ENCODE measurements around the gene ZNF45. TPM values are rescaled to one million over a fixed set of nuclear protein-coding genes. Genes with fewer than 3 reads are reported as not detected.
"Not testable (repeated sequence)": the region's sequence is repeated elsewhere in the genome, so short reads cannot be mapped to it uniquely, and the experiment has no call there.

ZNF45 gene
- total and polyA plus RNA-seq, 2 of the 13 experiments (the other 11 are each of a cell fraction or from before 2014, with no cell fraction given) = 2.4 to 11.3 TPM

DNA sequence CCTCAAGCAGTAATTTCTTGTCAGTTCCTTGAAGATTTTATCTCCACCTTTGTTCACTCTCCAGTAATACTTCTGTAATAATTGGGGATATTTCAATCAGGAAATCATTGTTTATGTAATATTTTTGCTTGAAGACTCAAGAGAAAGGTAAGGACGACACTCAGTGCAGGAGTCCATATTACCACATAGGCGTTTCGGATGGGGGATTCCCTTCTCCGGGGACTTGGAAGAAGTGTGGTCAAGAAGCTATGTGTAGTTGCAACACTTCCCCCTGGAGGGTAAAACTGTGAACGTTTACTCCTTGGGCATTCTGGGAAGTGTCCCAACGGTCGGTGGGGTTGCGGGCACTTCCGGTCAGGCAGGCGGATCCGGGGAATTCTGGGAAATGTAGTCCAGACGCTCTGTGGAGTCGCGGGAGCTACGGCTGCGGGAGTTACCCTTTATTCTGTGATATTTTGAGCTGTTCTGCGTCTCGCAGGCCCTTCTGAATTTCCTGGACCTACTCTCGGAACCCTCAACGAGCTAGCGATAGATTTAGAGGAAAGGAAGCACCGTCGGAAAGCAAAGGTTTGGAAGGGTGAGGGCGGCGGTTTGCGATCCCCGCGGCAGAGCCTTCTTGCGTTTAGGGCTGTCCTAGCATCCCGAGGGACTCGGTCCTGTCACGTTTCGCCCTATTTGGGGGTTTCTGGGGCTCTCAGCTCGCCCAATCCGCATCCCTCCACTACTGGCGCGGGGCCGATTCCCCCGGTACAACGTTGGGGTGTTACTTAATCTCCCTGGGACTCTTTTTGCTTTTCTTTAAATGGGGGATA is 16.0 kb upstream of the ZNF45 start, which contains the start of gene ZNF221 (continued):
- TF ChIP-seq, protein P1, sequence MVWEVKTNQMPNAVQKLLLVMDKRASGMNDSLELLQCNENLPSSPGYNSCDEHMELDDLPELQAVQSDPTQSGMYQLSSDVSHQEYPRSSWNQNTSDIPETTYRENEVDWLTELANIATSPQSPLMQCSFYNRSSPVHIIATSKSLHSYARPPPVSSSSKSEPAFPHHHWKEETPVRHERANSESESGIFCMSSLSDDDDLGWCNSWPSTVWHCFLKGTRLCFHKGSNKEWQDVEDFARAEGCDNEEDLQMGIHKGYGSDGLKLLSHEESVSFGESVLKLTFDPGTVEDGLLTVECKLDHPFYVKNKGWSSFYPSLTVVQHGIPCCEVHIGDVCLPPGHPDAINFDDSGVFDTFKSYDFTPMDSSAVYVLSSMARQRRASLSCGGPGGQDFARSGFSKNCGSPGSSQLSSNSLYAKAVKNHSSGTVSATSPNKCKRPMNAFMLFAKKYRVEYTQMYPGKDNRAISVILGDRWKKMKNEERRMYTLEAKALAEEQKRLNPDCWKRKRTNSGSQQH (CRISPR knock-in tag; IDR thresholded peaks at IDR 0.05; ENCODE audit: low read depth) = 0 out of 2 replicates have a peak, but pooled peaks have one; percentile 58
- TF ChIP-seq SIN3B (IDR thresholded peaks at IDR 0.05; ENCODE audit: low read length) (no peak), ZNF260 (CRISPR knock-in tag; IDR thresholded peaks at IDR 0.05; ENCODE audit: borderline replicate concordance, low read depth) (no peak), ZNF607 (CRISPR knock-in tag; IDR thresholded peaks at IDR 0.05; ENCODE audit: borderline replicate concordance) (peak; percentile 56; the same call in 1 of the 2 replicates), TEAD3 (CRISPR knock-in tag; optimal IDR thresholded peaks at IDR 0.05; ENCODE audit: borderline replicate concordance) (peak; percentile 68)
- TF ChIP-seq, protein P2, sequence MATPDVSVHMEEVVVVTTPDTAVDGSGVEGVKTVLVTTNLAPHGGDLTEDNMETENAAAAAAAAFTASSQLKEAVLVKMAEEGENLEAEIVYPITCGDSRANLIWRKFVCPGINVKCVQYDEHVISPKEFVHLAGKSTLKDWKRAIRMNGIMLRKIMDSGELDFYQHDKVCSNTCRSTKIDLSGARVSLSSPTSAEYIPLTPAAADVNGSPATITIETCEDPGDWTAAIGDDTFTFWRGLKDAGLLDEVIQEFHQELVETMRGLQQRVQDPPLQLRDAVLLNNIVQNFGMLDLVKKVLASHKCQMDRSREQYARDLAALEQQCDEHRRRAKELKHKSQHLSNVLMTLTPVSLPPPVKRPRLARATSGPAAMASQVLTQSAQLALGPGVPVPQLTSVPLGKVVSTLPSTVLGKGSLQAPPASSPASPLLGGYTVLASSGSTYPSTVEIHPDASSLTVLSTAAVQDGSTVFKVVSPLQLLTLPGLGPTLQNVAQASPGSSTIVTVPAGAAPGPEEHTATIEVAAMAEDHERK (CRISPR knock-in tag; IDR thresholded peaks at IDR 0.05; ENCODE audit: low read depth) = no peak
- TF ChIP-seq, protein P3, sequence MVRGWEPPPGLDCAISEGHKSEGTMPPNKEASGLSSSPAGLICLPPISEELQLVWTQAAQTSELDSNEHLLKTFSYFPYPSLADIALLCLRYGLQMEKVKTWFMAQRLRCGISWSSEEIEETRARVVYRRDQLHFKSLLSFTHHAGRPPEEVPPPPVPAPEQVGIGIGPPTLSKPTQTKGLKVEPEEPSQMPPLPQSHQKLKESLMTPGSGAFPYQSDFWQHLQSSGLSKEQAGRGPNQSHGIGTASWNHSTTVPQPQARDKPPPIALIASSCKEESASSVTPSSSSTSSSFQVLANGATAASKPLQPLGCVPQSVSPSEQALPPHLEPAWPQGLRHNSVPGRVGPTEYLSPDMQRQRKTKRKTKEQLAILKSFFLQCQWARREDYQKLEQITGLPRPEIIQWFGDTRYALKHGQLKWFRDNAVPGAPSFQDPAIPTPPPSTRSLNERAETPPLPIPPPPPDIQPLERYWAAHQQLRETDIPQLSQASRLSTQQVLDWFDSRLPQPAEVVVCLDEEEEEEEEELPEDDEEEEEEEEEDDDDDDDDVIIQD (CRISPR knock-in tag; IDR thresholded peaks at IDR 0.05; ENCODE audit: low read depth) = peak; percentile 80
- TF ChIP-seq, protein P4, sequence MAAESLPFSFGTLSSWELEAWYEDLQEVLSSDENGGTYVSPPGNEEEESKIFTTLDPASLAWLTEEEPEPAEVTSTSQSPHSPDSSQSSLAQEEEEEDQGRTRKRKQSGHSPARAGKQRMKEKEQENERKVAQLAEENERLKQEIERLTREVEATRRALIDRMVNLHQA (CRISPR knock-in tag; IDR thresholded peaks at IDR 0.05) = no peak

DNA sequence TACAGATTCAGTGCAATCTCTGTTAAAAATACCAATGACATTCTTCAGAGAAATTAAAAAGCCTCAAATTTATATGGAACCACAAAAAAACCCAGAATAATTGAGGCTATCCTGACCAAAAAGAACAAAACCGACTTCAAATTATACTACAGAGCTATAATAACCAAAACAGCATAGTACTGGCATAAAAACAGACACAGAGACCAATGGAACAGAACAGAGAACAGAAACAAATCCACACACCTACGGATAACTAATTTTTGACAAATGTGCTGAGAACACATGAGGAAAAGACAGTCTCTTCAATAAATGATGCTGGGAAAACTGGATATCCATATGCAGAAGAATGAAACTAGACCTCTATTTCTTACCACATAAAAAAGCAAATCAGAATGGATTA is 14.7 kb upstream of the ZNF45 start:
- FAIRE-seq; H3K4me1 ChIP-seq (ENCODE audit: insufficient read depth, low read length); CTCF ChIA-PET (ENCODE audit: low intra/inter-chr PET ratio, low total read pairs); H3K36me3 ChIP-seq (replicated peaks in 1 of 2; ENCODE audit: control insufficient read depth in 1 of 2, insufficient read depth in 2 of 2, low read length in 2 of 2); BruUV-seq (replicated peaks); H3K79me2 ChIP-seq (ENCODE audit: insufficient read depth, low read length); H3K4me2 ChIP-seq (ENCODE audit: low read depth, low read length); H3K27me3 ChIP-seq (ENCODE audit: control insufficient read depth in 1 of 2, insufficient read depth in 2 of 2, low read length in 2 of 2); H4K20me1 ChIP-seq (ENCODE audit: insufficient read depth, low read length); H3K4me3 ChIP-seq (replicated peaks in 1 of 3; ENCODE audit: insufficient read depth in 1 of 3, low read depth in 2 of 3, low read length in 3 of 3); H3K9ac ChIP-seq (ENCODE audit: insufficient read depth, low read depth, low read length); H2AFZ ChIP-seq (ENCODE audit: low read length); H3K27ac ChIP-seq (ENCODE audit: extremely low read length, insufficient read depth, low read length); in situ Hi-C loops (cut with HindIII; ENCODE audit: extremely low pct_ligation_motif_present, low pct_unique_long_range_greater_than_20kb); POLR2A ChIA-PET; ATAC-seq; DNase-seq (ENCODE audit: low spot score): not testable (repeated sequence)
- intact Hi-C loops (cut with micrococcal nuclease; ENCODE audit: unreplicated experiment) = loop anchor here (2.0 to 10.0 kb wide), 3 partner anchors 15 to 125 kb away; partner anchors contain the start of genes ZNF222, ZNF284 and ZNF45
- WGBS (ENCODE audit: low lambda C conversion rate) = 46% methylated on average over 2 of the region's 2 CpGs
- peaks cover 37% of the 10 kb centered on the region for H3K9me3 ChIP-seq (ENCODE audit: low read length)

DNA sequence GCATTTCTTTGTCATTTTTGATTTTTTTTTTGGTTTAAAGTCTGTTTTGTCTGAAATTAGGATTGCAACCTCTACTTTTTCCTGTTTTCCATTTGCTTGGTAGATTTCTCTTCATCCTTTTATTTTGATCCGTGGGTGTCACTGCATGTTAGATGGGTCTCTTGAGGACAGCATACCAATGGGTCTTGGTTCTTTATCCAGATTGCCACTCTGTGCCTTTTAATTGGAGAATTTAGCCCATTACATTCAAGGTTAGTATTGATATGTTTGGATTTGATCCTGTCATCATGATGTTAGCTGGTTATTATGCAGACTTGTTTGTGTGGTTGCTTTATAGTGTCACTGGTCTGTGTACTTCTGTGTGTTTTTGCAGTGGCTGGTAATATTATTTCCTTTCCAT is 12.3 kb upstream of the ZNF45 start:
- H3K79me2 ChIP-seq (ENCODE audit: insufficient read depth, low read length); in situ Hi-C loops (cut with HindIII; ENCODE audit: extremely low pct_ligation_motif_present, low pct_unique_long_range_greater_than_20kb); FAIRE-seq; H2AFZ ChIP-seq (ENCODE audit: low read length); DNase-seq (ENCODE audit: low spot score); H3K4me2 ChIP-seq (ENCODE audit: low read depth, low read length); CTCF ChIA-PET (ENCODE audit: low intra/inter-chr PET ratio, low total read pairs); H4K20me1 ChIP-seq (ENCODE audit: insufficient read depth, low read length); H3K4me1 ChIP-seq (ENCODE audit: insufficient read depth, low read length); H3K9ac ChIP-seq (ENCODE audit: insufficient read depth, low read depth, low read length); intact Hi-C loops (cut with micrococcal nuclease; ENCODE audit: unreplicated experiment); H3K4me3 ChIP-seq (replicated peaks in 1 of 3; ENCODE audit: insufficient read depth in 1 of 3, low read depth in 2 of 3, low read length in 3 of 3); BruUV-seq (replicated peaks); H3K27me3 ChIP-seq (ENCODE audit: control insufficient read depth in 1 of 2, insufficient read depth in 2 of 2, low read length in 2 of 2); H3K27ac ChIP-seq (ENCODE audit: extremely low read length, insufficient read depth, low read length); H3K36me3 ChIP-seq (replicated peaks in 1 of 2; ENCODE audit: control insufficient read depth in 1 of 2, insufficient read depth in 2 of 2, low read length in 2 of 2); ATAC-seq: not testable (repeated sequence)
- peaks cover 37% of the 10 kb centered on the region for H3K9me3 ChIP-seq (ENCODE audit: low read length)
- 3% methylated on average over 1 of the region's 1 CpG for WGBS (ENCODE audit: low lambda C conversion rate)
- POLR2A ChIA-PET = interaction anchor here (1.4 kb wide), 1 partner anchor 12 kb away, joined by 6 read pairs; the partner anchor contains the start of gene ZNF45
